Measurements from ENCODE around the gene MCU.

MCU gene

GRCh38 chr10:72810976-72811375 lies 119.0 kb downstream of the MCU start:
- no peak for DNase-seq

- DNase-seq = no peak
Measured at GRCh38 chr10:72812415-72812752, 120.4 kb downstream of the MCU start.

GRCh38 chr10:72812753-72813430 lies 120.9 kb downstream of the MCU start:
- DNase-seq = no peak

GRCh38 chr10:72814099-72814790 lies 122.3 kb downstream of the MCU start:
- DNase-seq = no peak

- no peak for DNase-seq
Measured at GRCh38 chr10:72816565-72816964, 124.6 kb downstream of the MCU start.

GRCh38 chr10:72818076-72818475 lies 126.1 kb downstream of the MCU start:
- DNase-seq = no peak

- DNase-seq = no peak
Measured at GRCh38 chr10:72819053-72819452, 127.1 kb downstream of the MCU start.

GRCh38 chr10:72821606-72822005 lies 129.7 kb downstream of the MCU start:
- no peak for DNase-seq

GRCh38 chr10:72822342-72822986 lies 130.5 kb downstream of the MCU start:
- DNase-seq = no peak

GRCh38 chr10:72825163-72825562 lies 133.2 kb downstream of the MCU start:
- no peak for DNase-seq

GRCh38 chr10:72826346-72826745 lies 134.4 kb downstream of the MCU start:
- no peak for DNase-seq

GRCh38 chr10:72828294-72828693 lies 136.4 kb downstream of the MCU start:
- no peak for DNase-seq

GRCh38 chr10:72830625-72831024 lies 138.7 kb downstream of the MCU start:
- DNase-seq = no peak

GRCh38 chr10:72831696-72832409 lies 139.9 kb downstream of the MCU start:
- no peak for DNase-seq

GRCh38 chr10:72832701-72833100 lies 140.8 kb downstream of the MCU start:
- no peak for DNase-seq

GRCh38 chr10:72834183-72834825 lies 142.4 kb downstream of the MCU start:
- DNase-seq = peak; percentile 21

GRCh38 chr10:72840319-72840718 lies 148.4 kb downstream of the MCU start:
- no peak for DNase-seq

GRCh38 chr10:72841487-72841886 lies 149.5 kb downstream of the MCU start:
- no peak for DNase-seq

GRCh38 chr10:72842164-72842563 lies 150.2 kb downstream of the MCU start:
- DNase-seq = no peak

GRCh38 chr10:72846238-72846637 lies 154.3 kb downstream of the MCU start:
- no peak for DNase-seq

GRCh38 chr10:72847681-72848080 lies 155.7 kb downstream of the MCU start:
- DNase-seq = no peak

GRCh38 chr10:72850861-72851260 lies 158.9 kb downstream of the MCU start:
- no peak for DNase-seq

- DNase-seq = no peak
Measured at GRCh38 chr10:72851509-72851908, 159.6 kb downstream of the MCU start.

Measured in activated gamma-delta T cell treated with Interleukin-2 at 50 U/mL for 16 hours (primary cell).